CD4-positive, alpha-beta T cell treated with Interleukin-12 subunit alpha and Interleukin-12 subunit beta, for 1 hour (primary cell): ENCODE measurements around the gene ZBTB34.

Source experiments
- DNase-seq: peaks from one replicate; pipeline ENCODE4 v3.0.0-alpha.2; 2020

Gene ZBTB34

DNA sequence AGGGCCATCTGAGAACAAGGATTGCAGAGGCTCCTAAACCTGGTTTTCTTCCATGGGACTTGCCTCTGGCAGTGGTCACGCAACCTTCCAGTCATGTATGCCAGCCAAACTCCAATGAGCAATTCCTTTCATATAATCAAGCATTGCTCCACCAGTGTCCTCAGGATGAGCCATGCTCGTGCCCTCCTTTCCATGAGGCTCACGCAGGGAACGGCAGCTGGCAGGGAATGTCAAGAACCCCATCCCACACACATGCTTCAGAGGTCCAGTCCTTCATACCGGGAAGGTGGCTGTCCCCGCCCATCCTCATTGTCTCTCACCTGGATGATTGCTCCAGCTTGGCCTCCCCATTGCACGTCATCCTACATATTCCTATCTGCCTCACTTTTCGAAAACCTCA, 13.4 kb upstream of the ZBTB34 start:
- DNase-seq: no peak

DNA sequence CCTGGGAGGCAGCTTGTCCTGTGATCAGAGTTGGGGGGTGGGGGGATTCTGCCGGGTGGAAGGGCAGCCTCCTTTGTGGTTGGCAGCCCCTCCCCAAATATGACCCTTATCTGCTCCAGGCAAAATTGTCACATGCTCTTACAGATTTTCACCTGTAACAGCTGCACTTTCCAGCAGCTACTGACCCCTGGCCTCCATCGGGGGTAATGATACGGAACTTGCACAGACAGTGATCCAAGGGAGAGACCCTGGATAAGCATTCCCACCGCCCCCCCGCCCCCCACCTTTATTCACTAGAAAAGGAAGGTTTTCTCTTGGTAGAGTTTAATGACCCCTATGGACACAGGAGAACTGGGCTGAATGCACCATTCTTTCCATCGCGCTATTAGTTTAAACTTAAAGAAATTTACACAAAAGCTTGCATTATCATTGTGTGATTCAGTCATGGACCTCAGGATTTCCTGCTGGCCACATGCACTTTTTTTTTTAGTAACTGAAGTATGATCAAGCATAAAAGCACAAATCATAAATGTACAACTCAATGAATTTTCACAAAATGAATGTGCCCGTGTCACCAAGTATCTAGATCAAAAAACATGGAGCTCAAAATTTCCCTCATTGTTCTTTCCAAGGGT, 10.7 kb upstream of the ZBTB34 start:
- DNase-seq: no peak

DNA sequence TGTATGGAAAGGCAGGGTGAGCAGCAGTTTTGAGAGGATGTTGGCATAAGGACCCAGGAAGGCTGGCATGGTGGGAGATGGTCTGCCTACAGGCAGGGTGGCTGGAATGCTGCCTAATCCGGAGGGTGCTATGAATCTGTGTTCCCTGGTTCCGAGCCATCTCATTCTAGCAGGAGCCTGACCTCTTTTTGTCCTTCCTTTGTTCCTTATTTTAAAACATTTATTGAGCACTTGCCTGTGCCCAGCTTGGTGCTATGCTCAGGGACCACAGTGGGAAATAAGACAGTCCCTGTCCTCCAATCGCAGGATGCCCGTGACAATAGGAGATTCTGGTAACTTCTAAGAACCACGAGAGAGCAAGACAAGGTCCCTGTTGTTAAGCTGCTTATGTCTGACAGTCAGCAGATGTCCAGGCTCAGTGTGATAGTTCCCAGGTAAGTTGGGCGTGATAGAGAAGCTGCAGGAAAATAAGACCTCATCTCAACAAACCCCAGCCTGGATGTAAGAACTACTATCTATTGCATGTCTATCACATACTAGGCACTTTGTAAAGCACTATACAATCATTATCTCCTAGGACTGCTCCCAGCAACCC, 9.1 kb upstream of the ZBTB34 start:
- DNase-seq: no peak

DNA sequence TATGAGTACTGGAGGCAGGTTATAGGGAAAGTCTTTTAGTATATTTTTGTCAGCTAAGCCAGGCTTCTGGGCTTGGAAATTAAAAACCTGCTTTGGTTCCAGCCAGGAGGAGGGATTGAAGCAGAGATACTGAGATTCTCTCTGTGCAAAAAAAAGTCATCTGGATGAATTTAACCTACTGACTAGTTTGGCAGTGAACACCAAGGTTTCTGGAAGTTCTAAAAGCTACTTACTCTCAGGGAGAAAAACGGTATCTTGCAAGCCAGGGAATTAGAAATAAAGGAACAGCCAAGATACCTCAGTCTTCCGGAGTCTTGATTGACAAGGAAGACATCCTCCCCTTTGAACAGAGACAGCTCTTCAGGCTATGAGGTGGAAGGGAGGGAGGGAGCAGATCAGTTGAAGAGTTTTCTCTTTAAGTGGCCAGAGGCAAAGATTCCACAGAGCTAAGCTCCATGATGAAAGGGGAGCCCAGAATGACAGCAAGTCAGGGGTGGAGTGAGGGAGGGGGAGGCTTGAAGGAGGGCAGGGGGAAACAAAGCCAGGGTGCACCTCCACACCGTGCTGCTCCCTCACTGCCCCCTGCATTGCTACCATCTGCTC, 8.3 kb upstream of the ZBTB34 start:
- DNase-seq: no peak

DNA sequence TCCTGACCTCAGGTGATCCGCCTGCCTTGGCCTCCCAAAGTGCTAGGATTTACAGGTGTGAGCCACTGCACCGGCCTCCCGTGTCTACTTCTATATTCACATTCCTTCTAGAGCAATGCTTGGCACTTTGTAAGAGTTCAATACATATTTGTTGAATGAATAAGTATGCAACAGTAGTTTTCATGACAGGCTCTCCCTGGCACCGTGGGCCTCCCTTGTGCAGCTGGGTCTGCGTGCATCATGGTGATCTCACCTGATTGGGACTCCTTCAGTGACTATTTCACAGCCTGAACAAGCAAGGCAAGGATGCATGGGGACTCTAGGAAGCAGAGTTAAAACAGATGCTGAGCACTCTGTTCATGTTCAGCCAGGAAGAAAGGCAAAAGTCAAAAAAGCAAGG, 6.8 kb upstream of the ZBTB34 start:
- DNase-seq: no peak

DNA sequence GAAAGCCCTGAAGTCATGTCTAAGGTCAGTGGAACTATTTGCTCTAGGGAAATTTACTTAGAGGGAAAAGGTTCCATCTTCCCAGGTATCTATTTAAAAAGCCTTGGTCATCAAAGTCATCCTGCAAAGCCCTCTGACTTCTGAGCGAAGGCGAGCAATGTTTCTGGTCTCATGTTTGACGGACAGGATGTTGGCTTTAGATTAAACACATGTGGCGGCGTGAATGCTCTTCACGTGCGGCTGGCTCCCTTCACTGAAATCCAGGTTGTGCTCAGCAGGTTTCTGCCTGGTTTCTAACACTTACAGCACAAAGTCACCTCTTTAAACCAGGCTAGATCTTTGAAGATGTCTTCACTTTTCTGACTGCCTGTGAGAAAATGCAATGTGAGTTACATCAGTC, 5.7 kb upstream of the ZBTB34 start:
- no peak for DNase-seq

DNA sequence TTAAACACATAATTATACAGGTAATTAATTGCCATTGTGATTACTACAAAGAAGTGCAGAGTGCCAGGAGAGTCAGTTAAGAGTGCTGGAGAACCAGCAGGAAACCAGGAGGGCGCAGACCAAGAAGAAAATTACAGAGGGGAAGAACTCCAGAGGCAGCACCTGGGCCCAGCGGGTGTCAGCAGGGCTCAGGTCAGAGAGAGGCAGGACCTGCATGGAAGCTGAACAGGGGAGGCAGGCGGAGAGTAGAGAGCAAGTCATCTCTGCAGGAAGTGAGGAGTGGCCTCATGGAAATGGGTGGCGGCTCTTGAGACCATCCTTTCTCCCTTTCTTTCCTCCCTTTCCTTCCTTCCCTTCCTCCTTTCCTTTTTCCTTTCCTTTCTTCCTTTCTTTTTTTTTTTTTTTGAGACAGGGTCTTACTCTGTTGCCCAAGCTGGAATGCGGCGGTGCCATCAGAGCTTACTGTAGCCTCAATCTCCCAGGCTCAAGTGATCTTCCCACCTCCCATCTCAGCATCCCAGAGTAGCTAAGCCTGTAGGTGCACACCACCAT, 4.0 kb upstream of the ZBTB34 start:
- DNase-seq: no peak

DNA sequence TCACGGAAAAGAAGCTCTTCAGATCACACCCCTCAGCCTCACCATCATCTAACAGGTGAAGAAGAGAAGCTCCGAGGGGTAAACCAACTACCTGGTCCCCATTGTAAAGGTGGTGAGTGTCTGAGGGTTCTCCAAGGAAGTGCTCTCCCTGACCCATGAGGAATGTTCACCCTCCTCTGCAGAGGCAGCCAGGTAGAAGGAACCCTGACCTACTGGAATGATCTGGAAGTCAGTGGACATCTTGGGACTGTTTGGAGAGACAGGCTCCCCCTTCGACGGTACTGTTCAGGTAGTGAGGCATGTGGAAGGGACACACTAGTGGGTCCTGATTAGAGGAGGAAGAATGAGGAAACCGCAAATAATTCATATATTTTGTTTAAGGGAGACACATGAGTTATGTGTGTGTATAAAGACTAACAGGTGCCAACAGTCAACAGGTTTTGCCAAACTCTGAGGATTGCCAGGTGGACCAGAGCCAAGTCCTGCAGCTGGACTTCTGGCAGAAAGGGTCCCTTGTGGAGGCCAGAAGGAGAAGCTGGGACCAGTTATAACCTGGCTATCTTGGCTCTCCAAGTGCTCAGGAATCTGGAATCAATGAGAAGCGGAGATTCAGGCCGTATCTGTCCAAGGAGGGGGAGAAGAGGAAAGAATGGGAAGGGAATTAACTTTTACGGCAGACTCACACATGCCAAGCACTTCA, 3.0 kb upstream of the ZBTB34 start:
- DNase-seq: no peak

DNA sequence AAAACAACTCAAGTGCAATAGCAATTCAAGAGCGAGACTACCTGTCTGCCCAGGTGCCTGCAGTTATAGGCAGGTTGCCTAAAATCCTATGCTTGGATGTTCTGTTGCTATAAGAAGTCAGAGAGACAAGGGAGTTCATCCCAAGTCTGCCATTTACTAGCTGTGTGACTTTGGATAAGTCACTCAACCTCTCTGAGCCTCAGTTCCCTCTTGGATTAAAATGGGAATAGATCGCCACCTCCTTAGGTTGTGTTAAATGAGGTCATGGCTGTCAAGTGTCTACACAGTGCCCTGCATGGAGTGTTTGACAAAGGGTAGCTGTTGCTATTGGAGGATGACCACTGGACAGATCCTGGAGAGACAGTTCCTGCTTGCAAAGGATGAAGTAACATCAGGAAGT, 1.3 kb upstream of the ZBTB34 start:
- no peak for DNase-seq

DNA sequence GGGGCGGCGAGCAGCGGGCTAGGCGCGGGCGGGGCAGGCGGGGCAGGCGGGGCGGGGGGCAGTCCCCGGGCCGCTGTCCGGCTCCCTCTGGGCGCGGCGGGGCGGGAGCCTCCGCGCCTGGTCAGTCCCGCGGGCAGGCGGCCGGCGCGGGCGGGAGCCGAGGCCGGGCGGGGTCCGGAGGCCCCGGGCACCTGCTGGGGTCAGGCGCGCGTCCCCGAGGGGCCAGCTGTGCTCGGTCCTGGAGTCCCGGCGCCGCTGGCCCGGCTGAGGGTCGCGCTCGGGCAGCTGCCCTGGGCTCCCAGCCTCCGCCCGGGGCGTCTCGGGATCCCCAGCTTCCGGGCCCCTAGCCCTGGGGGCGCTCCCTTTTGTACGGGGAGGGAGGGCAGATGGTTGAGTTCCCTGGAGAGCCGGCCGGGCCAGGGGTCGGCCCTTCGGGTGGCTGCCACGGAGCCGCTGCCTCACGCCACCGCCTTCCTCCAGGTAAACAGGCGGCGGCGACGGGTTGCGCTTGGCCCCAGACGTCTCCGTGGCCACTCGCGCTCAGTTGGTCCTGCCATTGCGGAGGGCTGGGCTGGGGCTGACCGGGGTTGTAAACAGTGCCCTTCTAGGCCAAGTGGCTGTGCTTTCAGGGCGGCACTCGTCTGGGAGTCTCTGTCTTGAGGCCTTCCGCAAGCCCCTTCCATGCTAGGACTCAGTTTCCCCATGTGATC, 473 bp downstream of the ZBTB34 start:
- no peak for DNase-seq

DNA sequence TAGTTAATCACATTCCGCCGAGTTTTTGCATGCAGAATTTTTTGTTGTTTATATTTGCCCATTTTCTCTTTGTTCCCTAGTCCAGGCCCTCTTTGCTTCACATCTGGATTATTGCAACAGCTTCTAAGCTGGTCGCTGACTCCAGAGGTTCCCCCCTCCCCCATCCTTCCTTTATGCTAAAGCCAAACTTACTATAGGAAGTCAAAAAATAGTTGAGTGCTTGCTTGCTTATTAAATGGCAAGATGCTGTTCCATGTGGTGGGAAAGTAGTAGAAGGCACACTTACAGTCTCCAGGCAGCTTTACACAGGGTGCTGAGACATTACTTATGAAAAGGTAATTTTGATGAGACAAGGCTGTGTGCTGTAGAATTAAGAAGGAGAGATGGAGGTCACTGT, 1.3 kb downstream of the ZBTB34 start:
- no peak for DNase-seq

DNA sequence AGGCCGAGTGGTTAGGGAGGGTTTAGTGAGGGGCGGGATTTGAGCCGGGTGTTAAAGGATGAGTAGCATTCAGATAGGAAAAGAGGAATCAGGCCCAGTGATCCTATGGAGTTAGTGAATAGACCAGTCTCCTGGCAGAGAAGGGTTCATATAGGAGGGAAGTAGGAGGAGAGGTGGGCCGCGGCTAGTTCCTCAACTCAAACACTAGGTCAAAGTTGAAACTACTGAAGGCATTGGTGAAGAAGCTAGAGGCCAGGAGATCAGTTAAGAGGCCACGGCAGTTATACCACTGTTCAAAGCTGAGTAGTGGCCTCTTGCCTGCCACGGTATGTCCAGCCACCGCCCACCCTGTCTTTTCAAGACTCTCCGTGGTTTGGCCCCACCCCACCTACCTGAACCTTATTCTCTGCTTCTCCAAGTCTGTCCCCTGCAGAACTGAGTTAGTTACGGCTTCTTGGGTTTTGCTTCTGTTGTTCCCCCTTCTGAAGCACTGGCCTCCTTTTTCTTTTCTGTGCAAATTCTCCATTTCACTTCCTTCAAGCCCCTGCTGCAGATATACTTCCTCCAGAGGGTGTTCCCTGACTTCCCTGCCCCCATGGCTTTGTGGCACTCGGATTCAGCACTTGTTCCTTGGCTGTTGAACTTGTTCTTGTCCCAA, 1.8 kb downstream of the ZBTB34 start:
- DNase-seq: no peak

DNA sequence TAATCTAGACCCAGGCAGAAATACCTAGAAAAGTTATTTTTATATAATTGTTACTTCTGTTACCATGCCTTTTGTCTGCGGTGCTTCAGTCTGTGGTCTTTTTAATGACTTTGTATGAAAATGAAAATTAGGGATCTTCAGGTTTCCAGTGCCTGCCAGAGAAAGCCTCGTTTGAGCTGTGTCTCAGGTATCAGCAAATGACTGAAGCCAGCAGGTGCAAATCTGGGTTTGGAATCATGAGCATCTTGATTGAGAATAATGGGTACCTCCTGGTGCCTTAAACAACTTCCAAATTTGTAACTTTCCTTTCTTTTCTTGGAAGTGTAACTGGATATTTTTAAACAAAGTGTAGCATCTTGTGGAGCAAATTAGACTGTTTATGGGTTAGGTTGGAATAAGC, 4.3 kb downstream of the ZBTB34 start:
- no peak for DNase-seq

DNA sequence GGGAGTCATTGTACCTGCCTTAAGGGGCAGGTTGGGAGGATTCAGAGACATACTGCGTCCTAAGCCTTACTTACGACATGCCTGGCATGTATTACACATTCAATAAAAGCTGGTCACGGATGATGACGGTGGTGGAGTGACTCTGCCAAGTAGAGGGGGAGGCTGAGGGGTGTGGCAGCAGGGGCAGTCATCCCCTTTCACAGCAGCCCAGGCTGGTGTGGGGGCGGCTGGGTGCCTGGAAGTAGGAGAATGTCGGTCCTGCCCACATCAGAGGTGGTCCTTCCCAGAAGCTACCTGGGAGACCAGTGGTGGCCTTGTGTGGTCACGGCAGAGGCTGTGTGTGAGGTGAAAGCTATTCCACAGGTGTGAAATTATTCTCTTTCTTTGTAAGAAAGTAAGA, 8.9 kb downstream of the ZBTB34 start:
- DNase-seq: no peak

DNA sequence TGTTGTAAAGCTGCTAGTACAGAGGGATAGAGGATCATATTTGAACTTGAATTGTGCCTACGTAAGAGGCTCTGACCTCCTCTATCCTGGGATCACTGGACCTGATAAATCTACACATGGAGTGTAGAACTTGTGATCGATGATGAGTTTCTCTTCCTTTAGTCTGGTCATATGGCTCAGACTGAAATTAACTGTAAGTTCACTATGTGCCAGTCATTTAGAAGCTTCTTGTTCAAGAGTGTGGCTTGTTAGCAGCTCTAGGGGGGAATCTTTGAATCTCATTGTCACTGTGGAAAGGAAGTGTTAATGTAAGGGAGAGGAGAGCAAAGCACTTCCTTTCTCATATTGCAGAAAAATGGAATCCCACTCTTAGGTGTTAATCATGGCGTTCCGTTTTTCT, 12.1 kb downstream of the ZBTB34 start:
- DNase-seq: no peak

DNA sequence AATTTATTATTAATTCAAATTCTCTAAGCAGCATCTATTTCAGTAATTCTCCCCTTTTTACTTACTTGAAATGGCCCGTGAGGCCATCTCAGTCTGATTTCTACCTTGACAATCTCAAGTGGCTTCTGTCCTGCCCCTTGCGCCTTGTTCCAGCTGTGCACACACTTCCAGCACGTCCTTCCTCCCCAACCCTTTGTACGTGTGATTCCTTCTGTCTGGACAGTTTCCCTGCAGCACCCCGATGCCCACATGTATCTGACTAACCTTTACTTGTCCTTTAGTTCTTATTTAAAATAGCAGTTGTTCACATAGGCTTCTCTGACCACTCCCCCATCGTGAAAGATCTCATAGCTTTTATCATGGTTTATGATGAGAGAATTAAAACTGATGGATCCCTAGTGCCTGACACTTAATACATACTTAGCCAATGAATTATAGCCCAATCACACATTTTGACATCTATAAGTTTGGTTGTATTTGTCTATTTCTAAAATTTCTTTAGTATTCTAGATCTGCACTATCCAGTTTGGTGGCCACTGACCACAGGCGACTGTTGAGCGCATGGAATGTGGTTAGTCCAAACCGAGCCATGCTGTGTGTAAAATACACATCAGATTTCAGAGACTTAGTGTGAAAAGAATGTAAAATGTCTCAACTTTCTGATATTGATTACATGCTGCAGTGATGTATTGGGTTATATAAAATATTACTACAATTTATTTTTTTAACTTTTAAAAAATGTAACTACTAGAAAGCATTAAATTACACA, 14.3 kb downstream of the ZBTB34 start:
- no peak for DNase-seq

DNA sequence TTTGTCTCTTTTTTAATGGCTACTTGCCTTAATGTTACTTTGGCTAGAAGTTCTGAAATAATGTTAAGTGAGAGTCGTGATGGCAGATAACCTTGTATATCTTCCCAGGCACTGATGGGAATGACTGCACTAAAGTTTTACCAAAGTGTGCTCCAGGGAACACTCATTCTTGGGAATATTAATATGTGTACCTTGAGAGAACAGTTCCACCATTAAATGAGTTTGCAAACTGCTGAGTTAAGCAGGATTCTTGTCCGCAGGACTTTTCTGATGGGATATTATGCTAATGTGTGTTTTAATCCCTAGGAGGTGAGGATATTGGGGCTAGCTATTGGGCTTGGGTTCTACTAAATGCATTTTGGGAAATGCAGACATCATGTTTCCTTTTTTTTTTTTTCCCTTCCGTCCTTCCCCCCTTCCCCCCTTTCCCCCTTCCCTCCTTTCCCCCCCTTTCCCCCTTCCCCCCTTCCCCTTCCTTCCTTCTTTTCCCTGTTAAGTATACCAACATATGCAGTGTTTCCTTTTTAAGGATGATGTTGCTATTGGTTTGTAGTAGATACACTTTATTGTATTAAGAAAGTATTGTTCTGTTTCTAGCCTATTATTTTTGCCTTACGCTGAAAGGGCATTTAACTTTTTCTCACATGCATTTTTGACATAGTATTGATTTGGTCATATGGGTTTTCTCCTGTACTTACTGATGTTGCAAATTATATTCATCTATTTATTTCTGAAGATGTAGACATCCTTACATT, 15.5 kb downstream of the ZBTB34 start:
- DNase-seq: no peak

DNA sequence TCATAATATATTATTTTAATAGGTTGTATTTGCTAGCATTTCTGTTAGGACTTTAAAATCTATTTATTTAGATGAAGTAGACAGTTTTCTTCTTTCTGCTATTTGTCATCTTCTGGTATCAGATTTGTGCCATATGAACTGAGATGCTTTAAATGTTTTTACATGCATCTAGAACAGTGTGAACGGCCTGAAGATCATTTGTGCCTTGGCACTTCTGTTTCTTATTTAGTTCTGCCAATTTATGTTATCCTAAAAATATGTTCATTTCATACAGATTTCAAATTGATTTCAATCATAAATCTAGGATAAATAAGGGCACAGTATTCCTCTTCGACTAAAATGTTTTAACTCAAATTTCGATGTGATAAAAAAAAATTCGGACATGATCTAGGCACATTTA, 16.1 kb downstream of the ZBTB34 start:
- no peak for DNase-seq

DNA sequence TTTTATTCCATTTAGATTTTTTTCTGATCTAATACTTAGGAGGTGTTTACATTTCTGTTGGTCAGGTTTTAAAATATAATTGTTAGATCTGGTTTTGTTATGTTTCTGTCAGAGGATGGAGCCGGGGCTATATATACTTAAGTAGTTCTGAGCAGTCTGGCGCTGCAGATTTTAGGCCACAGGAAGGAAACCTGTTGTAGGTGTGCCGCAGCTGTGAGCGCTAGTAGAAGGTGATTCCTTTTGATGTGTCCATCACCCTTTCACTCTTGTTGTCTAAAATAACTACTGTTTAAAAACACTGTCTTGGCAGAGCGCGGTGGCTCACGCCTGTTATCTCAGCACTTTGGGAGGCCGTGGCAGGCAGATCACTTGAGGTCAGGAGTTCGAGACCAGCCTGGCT, 17.0 kb downstream of the ZBTB34 start:
- peak; percentile 27 for DNase-seq

DNA sequence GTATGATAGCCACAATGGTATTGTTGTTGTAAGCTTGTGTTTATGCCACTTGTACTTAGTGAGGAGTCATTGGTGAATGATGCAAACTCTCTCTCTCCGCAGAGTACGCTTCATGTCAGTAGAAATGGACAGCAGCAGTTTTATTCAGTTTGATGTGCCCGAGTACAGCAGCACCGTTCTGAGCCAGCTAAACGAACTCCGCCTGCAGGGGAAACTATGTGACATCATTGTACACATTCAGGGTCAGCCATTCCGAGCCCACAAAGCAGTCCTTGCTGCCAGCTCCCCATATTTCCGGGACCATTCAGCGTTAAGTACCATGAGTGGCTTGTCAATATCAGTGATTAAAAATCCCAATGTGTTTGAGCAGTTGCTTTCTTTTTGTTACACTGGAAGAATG, 18.8 kb downstream of the ZBTB34 start:
- DNase-seq: no peak
